ENCODE measurements around the gene ARHGAP19. TPM values are rescaled to one million over a fixed set of nuclear protein-coding genes. Genes with fewer than 3 reads are reported as not detected.

The ARHGAP19 gene
- total and polyA plus RNA-seq, 2 of the 8 experiments (the other 6 are each of a cell fraction or from before 2014, with no cell fraction given) = 13.3 to 32.1 TPM

DNA sequence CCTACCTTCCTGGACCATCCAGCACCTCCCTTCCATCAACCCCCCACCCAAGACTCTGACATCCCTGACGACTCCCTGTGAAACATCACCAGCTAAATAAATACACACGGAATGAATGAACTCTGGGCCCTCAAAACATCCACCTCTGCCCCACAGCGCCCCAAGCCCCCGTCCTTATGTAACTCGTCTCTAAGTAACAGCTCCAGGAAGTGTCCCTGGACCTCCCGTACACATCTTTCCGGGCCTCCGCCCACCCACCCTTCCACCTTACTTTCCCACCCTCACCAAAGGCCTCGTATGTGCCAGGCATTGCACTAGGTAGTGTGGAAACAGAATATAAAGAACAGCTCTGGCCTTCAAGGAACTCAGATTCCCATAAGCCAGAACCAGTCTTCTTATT is 79.0 kb downstream of the ARHGAP19 start (continued):
- no peak for TF ChIP-seq MAX (IDR thresholded peaks at IDR 0.05)
